ENCODE results near the gene RAP1GAP.

Gene RAP1GAP

DNA sequence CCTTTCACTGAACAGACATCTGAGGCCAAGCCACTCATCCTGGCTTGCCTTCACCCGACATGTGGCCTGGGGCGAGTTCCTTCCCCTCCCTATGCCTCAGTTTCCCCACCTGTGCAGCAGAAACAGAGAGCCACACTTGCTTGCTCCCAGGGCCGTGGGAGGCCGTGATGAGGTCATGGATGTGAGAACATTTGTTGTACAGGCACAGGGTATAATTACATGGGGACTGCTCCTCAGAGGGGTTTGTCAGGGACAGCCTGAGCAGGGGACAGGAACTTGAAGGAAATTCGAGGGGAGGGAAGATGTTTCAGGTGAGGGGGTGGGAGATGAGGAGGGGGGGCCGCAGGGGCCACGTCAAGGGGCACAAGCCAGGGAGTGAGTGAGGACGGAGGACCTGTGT lies 103.9 kb downstream of the RAP1GAP start:
- Histone ChIP-seq H3F3A (ENCODE audit: insufficient read depth, low read length) (no peaks in the 10 kb centered on the region), H3K4me3 (ENCODE audit: low read length) (no peak overlapping the region), H3K9ac (ENCODE audit: low read length) (no peak overlapping the region), H3K4me1 (ENCODE audit: low read length) (no peaks in the 10 kb centered on the region), H4K20me1 (ENCODE audit: insufficient read depth, low read length) (no peaks in the 10 kb centered on the region), H3K4me2 (ENCODE audit: low read depth, low read length) (no peak overlapping the region), H3K9me2 (replicated peaks; ENCODE audit: insufficient read depth, low read length) (no peaks in the 10 kb centered on the region), H3K9me3 (replicated peaks; ENCODE audit: insufficient read depth, low read length) (no peaks in the 10 kb centered on the region), H3K79me2 (ENCODE audit: low read length) (no peaks in the 10 kb centered on the region), H3K27ac (ENCODE audit: low read length) (no peak overlapping the region), H3K36me3 (replicated peaks; ENCODE audit: insufficient read depth, low read length) (no peaks in the 10 kb centered on the region), H2AFZ (ENCODE audit: low read length) (no peak overlapping the region), H3K27me3 (replicated peaks; ENCODE audit: insufficient read depth, low read length) (peaks cover 87% of the 10 kb centered on the region)
- TF ChIP-seq EZH2phosphoT487 (IDR thresholded peaks at IDR 0.05; ENCODE audit: low read length) (no peak), CTCF (IDR thresholded peaks at IDR 0.05; ENCODE audit: low read length) (no peak), EZH2 (optimal IDR thresholded peaks at IDR 0.05; ENCODE audit: low read depth, low read length) (no peak)
- no peak for DNase-seq

- Histone ChIP-seq H2AFZ (ENCODE audit: low read length) (no peak overlapping the region), H3K79me2 (ENCODE audit: low read length) (no peaks in the 10 kb centered on the region), H4K20me1 (ENCODE audit: insufficient read depth, low read length) (no peaks in the 10 kb centered on the region), H3K27me3 (replicated peaks; ENCODE audit: insufficient read depth, low read length) (peaks cover 87% of the 10 kb centered on the region), H3K4me2 (ENCODE audit: low read depth, low read length) (no peak overlapping the region), H3K9me3 (replicated peaks; ENCODE audit: insufficient read depth, low read length) (no peaks in the 10 kb centered on the region), H3K9ac (ENCODE audit: low read length) (no peak overlapping the region), H3F3A (ENCODE audit: insufficient read depth, low read length) (no peaks in the 10 kb centered on the region), H3K9me2 (replicated peaks; ENCODE audit: insufficient read depth, low read length) (no peaks in the 10 kb centered on the region), H3K4me1 (ENCODE audit: low read length) (no peaks in the 10 kb centered on the region), H3K4me3 (ENCODE audit: low read length) (no peak overlapping the region), H3K27ac (ENCODE audit: low read length) (no peak overlapping the region), H3K36me3 (replicated peaks; ENCODE audit: insufficient read depth, low read length) (no peaks in the 10 kb centered on the region)
- TF ChIP-seq CTCF (IDR thresholded peaks at IDR 0.05; ENCODE audit: low read length) (no peak), EZH2phosphoT487 (IDR thresholded peaks at IDR 0.05; ENCODE audit: low read length) (no peak), EZH2 (optimal IDR thresholded peaks at IDR 0.05; ENCODE audit: low read depth, low read length) (no peak)
- no peak for DNase-seq
Observed at GRCh38 chr1:21564521-21565095, 104.5 kb downstream of the RAP1GAP start.

DNA sequence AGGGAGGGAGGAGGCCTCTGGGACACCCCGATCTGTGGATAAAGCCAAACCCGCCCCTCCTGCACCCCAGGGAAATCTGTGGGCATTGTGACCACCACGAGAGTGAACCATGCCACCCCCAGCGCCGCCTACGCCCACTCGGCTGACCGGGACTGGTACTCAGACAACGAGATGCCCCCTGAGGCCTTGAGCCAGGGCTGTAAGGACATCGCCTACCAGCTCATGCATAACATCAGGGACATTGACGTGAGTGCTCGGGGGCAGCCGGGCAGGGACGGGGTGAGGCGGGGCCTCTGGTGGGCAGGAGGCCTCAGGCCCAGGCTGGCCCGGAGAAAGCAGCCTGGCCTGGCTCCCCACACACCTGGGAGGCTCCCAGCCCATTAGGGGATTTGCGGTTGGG lies 105.2 kb downstream of the RAP1GAP start:
- Histone ChIP-seq H3K4me2 (ENCODE audit: low read depth, low read length) (no peak overlapping the region), H3K27ac (ENCODE audit: low read length) (no peak overlapping the region), H3K27me3 (replicated peaks; ENCODE audit: insufficient read depth, low read length) (peaks cover 90% of the 10 kb centered on the region), H3F3A (ENCODE audit: insufficient read depth, low read length) (no peaks in the 10 kb centered on the region), H3K79me2 (ENCODE audit: low read length) (no peaks in the 10 kb centered on the region), H2AFZ (ENCODE audit: low read length) (no peak overlapping the region), H3K36me3 (replicated peaks; ENCODE audit: insufficient read depth, low read length) (no peaks in the 10 kb centered on the region), H3K9me2 (replicated peaks; ENCODE audit: insufficient read depth, low read length) (no peaks in the 10 kb centered on the region), H3K9me3 (replicated peaks; ENCODE audit: insufficient read depth, low read length) (no peaks in the 10 kb centered on the region), H3K4me1 (ENCODE audit: low read length) (no peaks in the 10 kb centered on the region), H4K20me1 (ENCODE audit: insufficient read depth, low read length) (no peaks in the 10 kb centered on the region), H3K4me3 (ENCODE audit: low read length) (no peak overlapping the region), H3K9ac (ENCODE audit: low read length) (no peak overlapping the region)
- TF ChIP-seq EZH2 (optimal IDR thresholded peaks at IDR 0.05; ENCODE audit: low read depth, low read length) (no peak), CTCF (IDR thresholded peaks at IDR 0.05; ENCODE audit: low read length) (no peak), EZH2phosphoT487 (IDR thresholded peaks at IDR 0.05; ENCODE audit: low read length) (no peak)
- no peak for DNase-seq

Data from MM.1S (cell line).